Measurements from ENCODE around the gene SAMD8. TPM values are rescaled to one million over a fixed set of nuclear protein-coding genes. Genes with fewer than 3 reads are reported as not detected.

SAMD8 gene
- total RNA-seq (10 to 100 TPM; 18.7 to 22.4 TPM), polyA plus RNA-seq (ENCODE audit: insufficient read length in 6 of 6) (10 to 100 TPM; 12.9 to 15.3 (median 13.6) TPM)
- long read RNA-seq, donor 1, partial matches to known transcripts, result 0 of 2 reads
- long read RNA-seq, donor 1, other reads (novel, unspliced or antisense), result 0 of 2 reads
- long read RNA-seq, donor 2, partial matches to known transcripts, result 0 of 3 reads
- long read RNA-seq, donor 2, other reads (novel, unspliced or antisense), result 0 of 3 reads
- long read RNA-seq, donor 3, partial matches to known transcripts, result 0 of 2 reads
- long read RNA-seq, donor 3, other reads (novel, unspliced or antisense), result 0 of 2 reads
- long read RNA-seq, donor 4, partial matches to known transcripts, result 2 of 3 reads
- long read RNA-seq, donor 4, other reads (novel, unspliced or antisense), result 0 of 3 reads
- long read RNA-seq, donor 5, result 0 reads
- long read RNA-seq, donor 6, partial matches to known transcripts, result 0 of 1 reads
- long read RNA-seq, donor 6, other reads (novel, unspliced or antisense), result 0 of 1 reads
- long read RNA-seq, donor 7, partial matches to known transcripts, result 0 of 1 reads
- long read RNA-seq, donor 7, other reads (novel, unspliced or antisense), result 0 of 1 reads
- long read RNA-seq, donor 8, partial matches to known transcripts, result 0 of 2 reads
- long read RNA-seq, donor 8, other reads (novel, unspliced or antisense), result 0 of 2 reads
- long read RNA-seq, donor 9, result 0 reads
- long read RNA-seq, donor 10, partial matches to known transcripts, result 1 of 2 reads
- long read RNA-seq, donor 10, other reads (novel, unspliced or antisense), result 0 of 2 reads
- long read RNA-seq, donor 11, transcript SAMD8-202 (6 exons, 1,654 nt), result major isoform, 5 of 12 reads
- long read RNA-seq, donor 11, partial matches to known transcripts, result 0 of 12 reads
- long read RNA-seq, donor 11, other reads (novel, unspliced or antisense), result 7 of 12 reads
- long read RNA-seq, donor 12, result 0 reads

- TF ChIP-seq, protein P1, sequence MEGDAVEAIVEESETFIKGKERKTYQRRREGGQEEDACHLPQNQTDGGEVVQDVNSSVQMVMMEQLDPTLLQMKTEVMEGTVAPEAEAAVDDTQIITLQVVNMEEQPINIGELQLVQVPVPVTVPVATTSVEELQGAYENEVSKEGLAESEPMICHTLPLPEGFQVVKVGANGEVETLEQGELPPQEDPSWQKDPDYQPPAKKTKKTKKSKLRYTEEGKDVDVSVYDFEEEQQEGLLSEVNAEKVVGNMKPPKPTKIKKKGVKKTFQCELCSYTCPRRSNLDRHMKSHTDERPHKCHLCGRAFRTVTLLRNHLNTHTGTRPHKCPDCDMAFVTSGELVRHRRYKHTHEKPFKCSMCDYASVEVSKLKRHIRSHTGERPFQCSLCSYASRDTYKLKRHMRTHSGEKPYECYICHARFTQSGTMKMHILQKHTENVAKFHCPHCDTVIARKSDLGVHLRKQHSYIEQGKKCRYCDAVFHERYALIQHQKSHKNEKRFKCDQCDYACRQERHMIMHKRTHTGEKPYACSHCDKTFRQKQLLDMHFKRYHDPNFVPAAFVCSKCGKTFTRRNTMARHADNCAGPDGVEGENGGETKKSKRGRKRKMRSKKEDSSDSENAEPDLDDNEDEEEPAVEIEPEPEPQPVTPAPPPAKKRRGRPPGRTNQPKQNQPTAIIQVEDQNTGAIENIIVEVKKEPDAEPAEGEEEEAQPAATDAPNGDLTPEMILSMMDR (IDR thresholded peaks at IDR 0.05), result peak; percentile 17 to 68
- peak within 1 kb of the TSS; percentile 97 to 98 for H3K27ac ChIP-seq
- peak within 1 kb of the TSS; percentile 80 to 94 for H3K4me3 ChIP-seq
- H3K4me1 ChIP-seq, result peaks cover 0 to 57% of the 10 kb centered on the region in 2 donors
- peak; percentile 91 to 99 (median 96) for DNase-seq
- H3K36me3 ChIP-seq, result no peaks in the 10 kb centered on the region
- H3K9me3 ChIP-seq, result no peaks in the 10 kb centered on the region
- peak; percentile 95 for ATAC-seq
- intact Hi-C loops (cut with DNase I), result no loop called here
- H3K27me3 ChIP-seq, result no peaks in the 10 kb centered on the region
Measured at GRCh38 chr10:75111365-75111906, at the start of gene SAMD8. SAMD8 (plus strand) TSS chr10:75111656; CDS start chr10:75150529, 38,873 bp downstream.

DNA sequence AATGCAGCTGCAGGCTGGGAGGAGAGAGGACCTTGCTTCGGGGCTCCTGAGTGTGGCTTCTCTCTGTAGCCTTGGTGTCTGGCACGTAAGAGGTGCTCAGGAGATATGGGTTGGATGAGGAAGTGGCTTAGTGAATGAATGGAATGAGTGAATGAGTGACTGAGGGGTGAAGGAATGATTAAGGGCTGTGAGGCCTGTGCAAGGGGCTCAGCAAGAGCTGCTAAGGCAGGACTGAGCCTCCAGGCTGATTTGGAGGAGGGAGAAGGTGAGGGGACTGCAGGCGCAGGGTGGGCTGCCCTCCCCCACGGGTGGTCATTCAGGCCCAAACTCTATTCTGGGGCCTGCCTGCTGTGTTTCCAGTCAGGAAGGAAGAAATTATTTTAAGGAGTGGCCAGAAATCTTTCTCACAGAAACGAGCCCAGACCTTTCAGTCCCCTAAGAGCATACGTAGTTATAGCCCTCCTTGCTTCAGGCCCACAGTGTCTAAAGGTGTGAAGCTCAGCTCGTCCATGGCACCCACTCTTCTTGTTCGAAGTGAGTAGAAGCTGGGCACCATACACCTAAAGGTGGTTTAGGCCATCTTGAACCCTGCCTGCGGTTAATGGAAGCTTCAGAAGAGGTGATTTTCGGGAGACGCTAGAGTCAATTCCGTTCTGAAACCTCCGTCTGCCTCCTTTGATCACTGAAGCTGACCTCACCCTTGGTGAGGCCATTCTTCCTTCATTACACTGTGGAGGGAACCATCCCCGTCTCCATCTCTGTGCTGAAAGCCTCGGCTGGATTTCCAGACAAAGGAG, 49.5 kb upstream of the SAMD8 start:
- H3K36me3 ChIP-seq, result no peaks in the 10 kb centered on the region
- H3K4me1 ChIP-seq, result no peaks in the 10 kb centered on the region
- DNase-seq (no peak), ATAC-seq (no peak)
- no peak overlapping the region for H3K27ac ChIP-seq
- intact Hi-C loops (cut with DNase I), result no loop called here
- TF ChIP-seq, protein P1 (IDR thresholded peaks at IDR 0.05), result no peak
- no peaks in the 10 kb centered on the region for H3K9me3 ChIP-seq
- no peak overlapping the region for H3K4me3 ChIP-seq
- no peaks in the 10 kb centered on the region for H3K27me3 ChIP-seq

DNA sequence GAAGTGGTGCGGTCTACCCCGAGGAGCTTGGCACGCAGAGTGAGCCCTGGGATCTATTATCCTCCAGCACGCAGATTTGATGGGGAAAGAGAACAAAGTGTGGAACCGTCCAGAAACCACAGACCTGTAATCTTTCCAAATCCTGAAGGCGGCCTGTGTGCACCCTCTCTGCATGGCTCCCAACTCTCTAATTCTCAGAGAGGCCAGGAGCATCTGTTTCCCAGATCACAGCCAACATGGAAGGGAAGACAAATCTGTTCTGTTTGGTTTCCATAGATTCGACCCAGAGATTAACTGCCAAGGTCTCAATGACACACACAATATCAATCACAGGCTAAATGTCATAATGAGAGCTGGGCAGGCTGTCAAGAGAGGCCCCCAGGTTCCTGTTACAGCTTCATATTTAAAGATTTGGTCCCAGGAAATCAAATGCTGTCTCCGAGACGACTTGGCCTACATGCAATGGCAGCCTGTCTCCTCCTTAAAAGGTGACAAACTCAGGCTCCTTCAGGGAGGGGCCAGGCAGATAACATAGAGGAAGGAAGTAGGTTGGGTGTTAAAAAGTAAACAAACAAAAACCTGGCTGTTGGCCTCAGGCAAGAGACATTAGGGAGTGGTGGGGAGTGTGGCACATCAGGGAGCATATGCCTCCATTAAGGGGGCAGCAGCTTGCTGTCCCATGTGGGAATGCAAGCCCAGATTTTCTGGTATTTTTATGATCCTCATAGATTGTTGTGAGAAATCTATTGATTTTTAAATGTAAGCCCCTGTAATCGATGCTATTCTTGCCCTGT, 48.8 kb upstream of the SAMD8 start:
- Histone ChIP-seq H3K36me3 (no peaks in the 10 kb centered on the region), H3K27ac (no peak overlapping the region)

More for the DNA sequence above, 48.8 kb upstream of the SAMD8 start:
- H3K9me3 ChIP-seq, result no peaks in the 10 kb centered on the region
- DNase-seq, result no peak
- H3K4me1 ChIP-seq, result no peaks in the 10 kb centered on the region
- ATAC-seq, result peak; percentile 69
- no peak overlapping the region for H3K4me3 ChIP-seq
- TF ChIP-seq, protein P1 (IDR thresholded peaks at IDR 0.05), result no peak
- intact Hi-C loops (cut with DNase I), result no loop called here
- no peaks in the 10 kb centered on the region for H3K27me3 ChIP-seq

All from left lung (tissue), 14 donors.